SJCRH30 (cell line): ENCODE measurements around the gene BACE2. TPM values are rescaled to one million over a fixed set of nuclear protein-coding genes. Genes with fewer than 3 reads are reported as not detected.

ENCODE experiments used
- DNase-seq, 2 experiments: peaks; one replicate each; pipeline ENCODE4 v3.0.0-alpha.2; 2015 to 2020
- H3K27ac ChIP-seq: fragments of 250-450 bp; sonication (Bioruptor Pico); 2 replicates; pipeline ENCODE4 v1.5.1; 2020; ENCODE audit warnings: mild to moderate bottlenecking, moderate library complexity
- H3K27me3 ChIP-seq: fragments of 250-450 bp; sonication (Bioruptor Pico); 2 replicates; pipeline ENCODE4 v1.5.1; 2020; ENCODE audit warnings: mild to moderate bottlenecking, moderate library complexity
- H3K36me3 ChIP-seq: fragments of 250-450 bp; sonication (Bioruptor Pico); 2 replicates; pipeline ENCODE4 v1.5.1; 2020; ENCODE audit warnings: mild to moderate bottlenecking, moderate library complexity
- H3K4me1 ChIP-seq: fragments of 250-450 bp; sonication (Bioruptor Pico); 2 replicates; pipeline ENCODE4 v1.5.1; 2020; ENCODE audit warnings: mild to moderate bottlenecking, moderate library complexity
- H3K4me3 ChIP-seq: fragments of 250-450 bp; sonication (Bioruptor Pico); 2 replicates; pipeline ENCODE4 v1.5.1; 2020; ENCODE audit warnings: mild to moderate bottlenecking, moderate library complexity
- H3K9me3 ChIP-seq: fragments of 250-450 bp; sonication (Bioruptor Pico); replicated peaks from 2 replicates; pipeline ENCODE4 v1.5.1; 2020; ENCODE audit warnings: mild to moderate bottlenecking, moderate library complexity
- total RNA-seq: library from RNA; depleted of rRNA; stranded (reverse); fragments of >200 nt; shearing (Covaris generic); gene quantifications from 2 replicates; pipeline ENCODE4 v1.2.3, GENCODE V29; 2014

BACE2 gene
- total RNA-seq, 1 experiment from 2014 or later, result not detected

- H3K27me3 ChIP-seq, result no peaks in the 10 kb centered on the region
- no peak for DNase-seq
- H3K36me3 ChIP-seq, result no peaks in the 10 kb centered on the region
- no peak overlapping the region for H3K4me3 ChIP-seq
- H3K9me3 ChIP-seq, result no peaks in the 10 kb centered on the region
- no peaks in the 10 kb centered on the region for H3K4me1 ChIP-seq
- H3K27ac ChIP-seq, result no peak overlapping the region
Observed at GRCh38 chr21:41208376-41208763, 40.4 kb downstream of the BACE2 start.

DNA sequence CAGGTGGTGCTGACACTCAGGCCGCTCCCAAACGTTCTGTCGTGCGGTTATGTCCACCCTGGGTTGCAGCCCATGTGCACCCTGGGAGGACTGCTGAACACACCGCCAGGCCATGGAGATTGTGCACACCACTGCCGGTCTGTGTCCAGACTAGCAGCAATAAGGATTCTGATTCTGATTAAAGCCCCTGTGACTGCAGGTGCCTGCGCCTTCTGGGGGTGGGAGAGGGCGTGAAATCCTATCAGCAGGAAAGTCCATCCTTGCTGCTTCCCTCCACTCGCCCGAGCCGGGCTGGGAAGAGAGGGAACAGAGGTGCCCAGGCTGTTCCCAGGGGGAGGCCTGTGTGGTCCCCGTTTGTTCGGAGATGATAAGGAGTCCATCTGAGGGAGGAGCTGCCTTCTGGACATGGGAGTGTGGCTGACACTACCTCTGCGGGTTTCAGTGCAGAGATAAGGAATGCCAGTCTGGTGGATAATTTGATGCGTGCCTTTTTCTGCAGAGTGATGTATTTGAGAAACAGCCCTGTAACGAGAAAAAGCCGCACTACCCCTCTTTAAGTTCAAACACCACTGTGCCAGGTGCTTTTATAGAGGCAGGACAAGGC, 41.2 kb downstream of the BACE2 start:
- Histone ChIP-seq H3K27ac (no peak overlapping the region), H3K36me3 (no peaks in the 10 kb centered on the region), H3K4me1 (no peaks in the 10 kb centered on the region), H3K27me3 (no peaks in the 10 kb centered on the region; the same call in 1 of the 2 replicates), H3K4me3 (no peak overlapping the region), H3K9me3 (no peaks in the 10 kb centered on the region)
- DNase-seq, result no peak

DNA sequence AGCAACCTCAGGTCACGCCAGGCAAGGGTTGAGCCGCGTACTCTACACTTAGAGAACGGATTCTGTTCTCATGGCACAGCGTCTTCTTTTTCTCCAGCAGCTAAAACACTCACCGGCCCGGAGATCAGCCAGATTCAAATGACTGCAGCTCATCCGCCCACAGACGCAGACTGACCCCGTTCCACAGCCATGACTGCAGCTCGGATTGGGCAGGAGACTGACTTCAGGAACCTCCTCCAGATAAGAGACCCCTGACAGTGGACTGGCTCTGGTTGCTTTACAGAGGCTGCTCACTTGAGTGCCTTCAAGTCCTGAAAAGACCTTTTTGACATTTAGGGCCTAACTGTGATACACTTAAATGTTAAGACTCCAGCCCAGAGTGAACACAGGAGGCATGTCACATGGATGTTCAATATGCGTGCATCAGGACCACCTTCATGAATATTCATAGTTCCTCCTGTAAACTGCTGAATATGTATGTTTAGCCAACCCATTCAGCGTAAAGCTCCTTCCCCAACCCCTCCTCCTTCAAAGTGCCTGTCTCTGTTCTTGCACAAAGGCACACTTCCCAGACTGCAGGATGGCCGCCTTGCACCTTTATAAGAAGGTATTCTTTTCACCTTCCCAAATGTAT, 42.6 kb downstream of the BACE2 start:
- H3K27ac ChIP-seq, result no peak overlapping the region
- DNase-seq, result no peak
- no peaks in the 10 kb centered on the region; the same call in 1 of the 2 replicates for H3K27me3 ChIP-seq
- H3K9me3 ChIP-seq, result no peaks in the 10 kb centered on the region
- H3K36me3 ChIP-seq, result no peaks in the 10 kb centered on the region
- H3K4me1 ChIP-seq, result no peaks in the 10 kb centered on the region
- H3K4me3 ChIP-seq, result no peak overlapping the region

DNA sequence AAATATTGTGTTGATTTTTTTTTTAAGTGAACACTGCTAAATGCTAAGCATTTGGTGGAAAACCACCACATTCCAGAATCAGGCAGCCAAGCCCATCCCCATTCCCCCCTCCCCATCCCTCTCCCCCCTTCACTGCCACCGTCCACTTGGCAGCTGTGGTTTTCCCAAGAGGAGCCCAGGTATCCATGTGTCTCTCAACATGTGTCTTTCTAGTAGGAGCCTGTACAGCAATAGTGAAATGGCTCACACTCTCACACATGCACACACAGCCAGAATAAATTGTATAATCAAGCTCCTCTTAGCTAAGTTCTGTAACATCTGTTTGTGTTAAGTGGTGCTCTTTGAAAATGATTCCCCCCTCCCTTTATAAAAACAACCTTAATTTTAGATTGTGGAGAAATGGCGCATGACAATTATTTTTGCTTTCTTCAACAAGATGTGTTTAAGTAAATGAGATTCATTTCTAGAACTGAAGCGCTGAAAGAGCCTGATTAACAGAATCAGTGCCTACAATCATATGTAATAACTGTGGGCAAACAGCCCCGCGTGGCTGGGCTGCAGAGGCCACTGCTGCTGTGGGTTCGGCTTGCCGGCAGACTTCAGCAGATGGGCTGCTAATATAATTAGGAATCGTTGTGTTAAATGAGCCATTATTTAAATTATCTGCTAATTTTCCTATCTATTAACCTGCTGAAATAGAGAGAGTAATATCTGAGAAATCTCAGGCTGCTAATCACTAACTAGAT, 43.3 kb downstream of the BACE2 start:
- Histone ChIP-seq H3K27me3 (no peaks in the 10 kb centered on the region; the same call in 1 of the 2 replicates), H3K4me3 (no peak overlapping the region), H3K27ac (no peak overlapping the region), H3K9me3 (no peaks in the 10 kb centered on the region), H3K4me1 (no peaks in the 10 kb centered on the region), H3K36me3 (no peaks in the 10 kb centered on the region)
- no peak for DNase-seq

GRCh38 chr21:41213021-41213420, 45.1 kb downstream of the BACE2 start:
- Histone ChIP-seq H3K4me1 (no peaks in the 10 kb centered on the region), H3K4me3 (no peak overlapping the region), H3K36me3 (no peaks in the 10 kb centered on the region), H3K9me3 (no peaks in the 10 kb centered on the region), H3K27ac (no peak overlapping the region), H3K27me3 (no peaks in the 10 kb centered on the region; the same call in 1 of the 2 replicates)
- DNase-seq, result no peak

DNA sequence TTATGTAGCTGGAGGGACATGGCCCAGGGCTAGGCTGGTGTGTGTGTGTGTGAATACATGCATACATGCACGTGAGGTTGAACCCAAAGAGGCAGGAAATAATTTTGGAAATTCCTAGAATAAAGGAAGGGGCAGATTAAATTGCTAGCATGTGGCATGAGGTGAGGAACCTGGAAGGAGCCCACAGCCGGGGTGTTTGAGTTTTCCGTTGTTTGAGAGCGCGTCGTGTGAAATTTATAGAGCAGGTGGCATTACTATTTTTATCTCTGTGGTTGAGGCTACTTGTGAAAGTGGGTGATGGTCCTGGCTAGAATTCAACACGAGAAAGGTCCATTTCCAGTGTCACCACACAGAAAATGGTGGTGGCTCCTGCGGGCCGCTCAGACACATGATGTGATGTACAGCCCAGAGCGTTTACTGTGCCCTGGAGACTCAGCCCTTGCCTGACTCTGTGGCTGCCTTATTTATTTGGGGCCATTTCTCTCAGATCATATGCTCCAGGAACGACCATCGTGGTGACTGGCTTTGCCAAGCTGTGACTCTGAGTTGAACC, 48.0 kb downstream of the BACE2 start:
- no peak for DNase-seq
- H3K36me3 ChIP-seq, result no peaks in the 10 kb centered on the region
- no peaks in the 10 kb centered on the region for H3K4me1 ChIP-seq
- no peak overlapping the region for H3K4me3 ChIP-seq
- no peak overlapping the region for H3K27ac ChIP-seq
- no peaks in the 10 kb centered on the region for H3K9me3 ChIP-seq
- H3K27me3 ChIP-seq, result no peaks in the 10 kb centered on the region; the same call in 1 of the 2 replicates

- Histone ChIP-seq H3K9me3 (no peaks in the 10 kb centered on the region), H3K27me3 (no peaks in the 10 kb centered on the region; the same call in 1 of the 2 replicates), H3K36me3 (no peaks in the 10 kb centered on the region), H3K4me1 (no peaks in the 10 kb centered on the region), H3K27ac (no peak overlapping the region), H3K4me3 (no peak overlapping the region)
- DNase-seq, result no peak
Observed at GRCh38 chr21:41216486-41216885, 48.5 kb downstream of the BACE2 start.

- no peaks in the 10 kb centered on the region; the same call in 1 of the 2 replicates for H3K27me3 ChIP-seq
- DNase-seq, result no peak
- no peaks in the 10 kb centered on the region for H3K9me3 ChIP-seq
- no peak overlapping the region for H3K27ac ChIP-seq
- H3K4me1 ChIP-seq, result no peaks in the 10 kb centered on the region
- H3K4me3 ChIP-seq, result no peak overlapping the region
- H3K36me3 ChIP-seq, result no peaks in the 10 kb centered on the region
Observed at GRCh38 chr21:41217671-41218385, 49.9 kb downstream of the BACE2 start.

GRCh38 chr21:41219498-41220207, 51.7 kb downstream of the BACE2 start:
- H3K27me3 ChIP-seq, result no peaks in the 10 kb centered on the region; the same call in 1 of the 2 replicates
- H3K27ac ChIP-seq, result no peak overlapping the region
- H3K36me3 ChIP-seq, result no peaks in the 10 kb centered on the region
- no peak overlapping the region for H3K4me3 ChIP-seq
- no peak for DNase-seq
- H3K4me1 ChIP-seq, result no peaks in the 10 kb centered on the region
- no peaks in the 10 kb centered on the region for H3K9me3 ChIP-seq

- H3K4me3 ChIP-seq, result no peak overlapping the region
- no peak for DNase-seq
- H3K27me3 ChIP-seq, result no peaks in the 10 kb centered on the region; the same call in 1 of the 2 replicates
- no peaks in the 10 kb centered on the region for H3K36me3 ChIP-seq
- no peak overlapping the region for H3K27ac ChIP-seq
- no peaks in the 10 kb centered on the region for H3K9me3 ChIP-seq
- H3K4me1 ChIP-seq, result no peaks in the 10 kb centered on the region
Observed at GRCh38 chr21:41220208-41220733, 52.3 kb downstream of the BACE2 start.

DNA sequence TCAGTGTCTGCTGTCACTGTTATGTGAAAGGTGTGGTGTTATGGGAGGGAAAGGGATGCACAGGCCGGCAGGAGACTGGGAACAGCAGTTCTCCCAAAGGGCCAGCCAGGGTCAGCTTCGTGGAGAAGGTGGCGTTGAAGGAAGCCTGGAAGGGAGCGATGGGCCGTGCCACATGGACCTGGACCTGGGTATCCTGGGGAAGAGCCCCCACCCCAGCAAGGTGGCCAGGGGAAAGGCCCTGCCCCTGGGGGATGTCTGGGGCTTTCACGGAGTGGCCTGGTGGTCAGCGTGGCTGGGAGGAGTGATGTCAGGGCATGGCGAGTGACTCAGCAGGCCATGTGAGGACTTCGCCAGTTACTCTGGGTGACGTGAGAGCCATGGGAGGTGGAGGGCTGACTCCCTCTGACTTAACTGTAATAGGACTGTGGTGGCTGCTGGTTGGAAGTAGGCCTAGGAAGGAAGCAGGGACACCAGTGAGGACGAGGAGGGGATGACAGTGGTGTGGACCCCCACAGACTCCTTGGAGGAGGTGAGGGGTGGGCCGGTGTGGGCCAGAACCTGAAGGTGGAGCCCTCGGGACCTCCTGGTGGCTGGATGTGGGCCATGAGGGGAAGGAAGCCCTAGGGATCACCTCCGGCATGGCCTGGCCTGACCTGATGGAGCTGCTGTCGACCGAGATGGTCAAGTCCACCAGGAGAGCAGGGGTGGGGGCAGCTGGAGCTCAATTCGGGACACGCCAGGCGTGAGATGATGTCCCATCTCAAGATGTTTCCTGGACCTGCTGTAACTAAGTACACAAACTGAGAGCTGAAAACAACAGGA, 54.5 kb downstream of the BACE2 start:
- Histone ChIP-seq H3K9me3 (no peaks in the 10 kb centered on the region), H3K27me3 (no peaks in the 10 kb centered on the region), H3K4me1 (no peaks in the 10 kb centered on the region), H3K4me3 (no peak overlapping the region), H3K27ac (no peak overlapping the region), H3K36me3 (no peaks in the 10 kb centered on the region)
- no peak for DNase-seq

DNA sequence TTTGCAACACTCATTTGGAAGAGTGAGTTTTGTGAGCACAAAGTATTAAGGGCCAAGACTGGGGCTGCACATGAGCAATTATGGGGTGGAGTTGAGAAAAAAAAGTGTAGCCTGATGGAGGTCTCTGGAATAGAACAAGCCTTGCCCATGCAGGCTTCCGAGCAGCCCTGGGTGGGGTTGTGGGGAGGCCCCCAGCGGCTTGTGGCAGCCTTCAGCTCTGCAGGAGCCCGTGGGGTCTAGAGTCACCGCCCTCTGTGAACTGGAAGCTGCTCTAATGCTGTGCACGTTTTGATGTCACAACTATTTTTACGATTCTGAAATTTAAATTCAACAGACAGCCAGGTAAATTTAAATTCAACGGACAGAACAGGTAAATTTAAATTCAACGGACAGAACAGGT, 58.9 kb downstream of the BACE2 start:
- no peak for DNase-seq
- Histone ChIP-seq H3K36me3 (no peaks in the 10 kb centered on the region), H3K4me1 (no peaks in the 10 kb centered on the region), H3K27me3 (no peaks in the 10 kb centered on the region), H3K27ac (no peak overlapping the region), H3K4me3 (no peak overlapping the region), H3K9me3 (no peaks in the 10 kb centered on the region)

DNA sequence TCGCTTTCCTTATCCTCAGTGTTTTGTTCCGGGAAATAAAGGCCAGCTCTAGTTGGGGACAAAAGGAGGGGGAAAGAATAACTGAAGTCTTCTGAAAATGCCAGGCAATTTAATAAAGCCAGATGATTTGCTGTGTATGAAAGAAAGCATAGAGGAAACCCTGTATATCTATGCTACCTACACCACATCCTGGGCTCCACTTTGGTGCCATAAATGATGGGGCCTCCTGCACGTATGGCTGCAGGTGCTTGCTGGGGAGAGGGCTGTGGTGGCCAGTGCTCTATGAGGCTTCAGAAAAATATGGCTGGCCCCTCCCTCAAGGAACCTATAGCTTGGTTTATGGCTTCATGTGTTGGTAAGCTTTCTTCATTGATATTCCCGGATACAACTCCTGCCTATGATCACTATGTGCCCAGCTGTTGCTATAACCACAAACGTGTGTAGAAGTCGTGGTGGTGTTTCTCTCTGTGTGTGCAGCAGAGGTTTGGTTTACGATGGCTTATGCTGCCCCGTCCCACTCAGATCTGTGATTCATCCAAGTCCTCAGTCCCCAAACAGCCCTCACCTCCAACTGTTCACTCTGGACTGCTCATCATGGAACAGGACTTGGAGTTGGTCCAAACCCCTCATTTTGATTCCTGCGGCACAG, 59.5 kb downstream of the BACE2 start:
- Histone ChIP-seq H3K36me3 (no peaks in the 10 kb centered on the region), H3K4me1 (no peaks in the 10 kb centered on the region), H3K4me3 (no peak overlapping the region), H3K27ac (no peak overlapping the region), H3K27me3 (no peaks in the 10 kb centered on the region), H3K9me3 (no peaks in the 10 kb centered on the region)
- DNase-seq, result no peak
